HG03432 (cell line): ENCODE results near the gene SLCO4A1.

Experiments
- ATAC-seq: cut with Tn5 transposase; IDR thresholded peaks from one replicate; pipeline ENCODE4 v1.9.1; 2021; ENCODE audit warnings: mild to moderate bottlenecking, moderate library complexity; ENCODE audit not compliant: unreplicated experiment

Gene SLCO4A1

GRCh38 chr20:62606016-62606415 is 36.3 kb upstream of the SLCO4A1 start:
- no peak for ATAC-seq

GRCh38 chr20:62606551-62607201 is 35.6 kb upstream of the SLCO4A1 start:
- ATAC-seq = no peak

GRCh38 chr20:62607366-62608217 is 34.7 kb upstream of the SLCO4A1 start:
- no peak for ATAC-seq

GRCh38 chr20:62608218-62608565 is 34.1 kb upstream of the SLCO4A1 start:
- no peak for ATAC-seq

GRCh38 chr20:62609279-62609720 is 33.0 kb upstream of the SLCO4A1 start:
- no peak for ATAC-seq

- no peak for ATAC-seq
Measured at GRCh38 chr20:62609811-62610757, 32.2 kb upstream of the SLCO4A1 start.

- ATAC-seq = no peak
Measured at GRCh38 chr20:62611012-62611411, 31.3 kb upstream of the SLCO4A1 start.

GRCh38 chr20:62611819-62612218 is 30.5 kb upstream of the SLCO4A1 start:
- no peak for ATAC-seq

- ATAC-seq = no peak
Measured at GRCh38 chr20:62614085-62614960, 28.0 kb upstream of the SLCO4A1 start.

- ATAC-seq = no peak
Measured at GRCh38 chr20:62614961-62615680, 27.2 kb upstream of the SLCO4A1 start.

- no peak for ATAC-seq
Measured at GRCh38 chr20:62615750-62616251, 26.5 kb upstream of the SLCO4A1 start.

GRCh38 chr20:62616728-62617621 is 25.3 kb upstream of the SLCO4A1 start:
- peak; percentile 64 for ATAC-seq

- ATAC-seq = peak; percentile 36
Measured at GRCh38 chr20:62617711-62618483, 24.4 kb upstream of the SLCO4A1 start.

- ATAC-seq = peak; percentile 40
Measured at GRCh38 chr20:62618611-62619529, 23.4 kb upstream of the SLCO4A1 start.

GRCh38 chr20:62620625-62621024 is 21.7 kb upstream of the SLCO4A1 start:
- no peak for ATAC-seq

GRCh38 chr20:62621251-62622110 is 20.8 kb upstream of the SLCO4A1 start:
- ATAC-seq = no peak
